OCI-LY1 (cell line): ENCODE results near the gene CFAP65.

Experiments used
- CTCF ChIP-seq: fragments of 200-600 bp; sonication (generic), shearing (Covaris generic); IDR thresholded peaks from 2 replicates; pipeline ENCODE4 v1.5.1; 2017; ENCODE audit warnings: mild to moderate bottlenecking, antibody characterized with exemption, low read length, moderate library complexity, mixed read lengths
- EZH2 ChIP-seq: fragments of 200-600 bp; sonication (generic), shearing (Covaris generic); IDR thresholded peaks from 2 replicates; pipeline ENCODE4 v1.8.0; 2017; ENCODE audit warnings: borderline replicate concordance, mixed run types, mild to moderate bottlenecking, antibody characterized with exemption, low read length, moderate library complexity, mixed read lengths

- no peak for TF ChIP-seq CTCF
- no peak for TF ChIP-seq EZH2
Observed at GRCh38 chr2:219022616-219023015, 18.7 kb downstream of the CFAP65 start.
